Smooth muscle cell of the pulmonary artery (primary cell): ENCODE measurements around the gene CTSW. TPM values are rescaled to one million over a fixed set of nuclear protein-coding genes. Genes with fewer than 3 reads are reported as not detected.

ENCODE experiments used
- total RNA-seq: library from RNA; depleted of rRNA; stranded (reverse); fragments of >200 nt; gene quantifications from 2 replicates; pipeline ENCODE4 v1.2.3, GENCODE V29; 2014

The CTSW gene, protein sequence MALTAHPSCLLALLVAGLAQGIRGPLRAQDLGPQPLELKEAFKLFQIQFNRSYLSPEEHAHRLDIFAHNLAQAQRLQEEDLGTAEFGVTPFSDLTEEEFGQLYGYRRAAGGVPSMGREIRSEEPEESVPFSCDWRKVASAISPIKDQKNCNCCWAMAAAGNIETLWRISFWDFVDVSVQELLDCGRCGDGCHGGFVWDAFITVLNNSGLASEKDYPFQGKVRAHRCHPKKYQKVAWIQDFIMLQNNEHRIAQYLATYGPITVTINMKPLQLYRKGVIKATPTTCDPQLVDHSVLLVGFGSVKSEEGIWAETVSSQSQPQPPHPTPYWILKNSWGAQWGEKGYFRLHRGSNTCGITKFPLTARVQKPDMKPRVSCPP
- 0.07 TPM in 1 of 2 replicates, not detected in the other for total RNA-seq

GRCh38 chr11:65879617-65880016 is at the start of gene CTSW:
Gene CTSW (plus strand): TSS chr11:65879837. CDS start chr11:65879855, 18 bp downstream.

DNA sequence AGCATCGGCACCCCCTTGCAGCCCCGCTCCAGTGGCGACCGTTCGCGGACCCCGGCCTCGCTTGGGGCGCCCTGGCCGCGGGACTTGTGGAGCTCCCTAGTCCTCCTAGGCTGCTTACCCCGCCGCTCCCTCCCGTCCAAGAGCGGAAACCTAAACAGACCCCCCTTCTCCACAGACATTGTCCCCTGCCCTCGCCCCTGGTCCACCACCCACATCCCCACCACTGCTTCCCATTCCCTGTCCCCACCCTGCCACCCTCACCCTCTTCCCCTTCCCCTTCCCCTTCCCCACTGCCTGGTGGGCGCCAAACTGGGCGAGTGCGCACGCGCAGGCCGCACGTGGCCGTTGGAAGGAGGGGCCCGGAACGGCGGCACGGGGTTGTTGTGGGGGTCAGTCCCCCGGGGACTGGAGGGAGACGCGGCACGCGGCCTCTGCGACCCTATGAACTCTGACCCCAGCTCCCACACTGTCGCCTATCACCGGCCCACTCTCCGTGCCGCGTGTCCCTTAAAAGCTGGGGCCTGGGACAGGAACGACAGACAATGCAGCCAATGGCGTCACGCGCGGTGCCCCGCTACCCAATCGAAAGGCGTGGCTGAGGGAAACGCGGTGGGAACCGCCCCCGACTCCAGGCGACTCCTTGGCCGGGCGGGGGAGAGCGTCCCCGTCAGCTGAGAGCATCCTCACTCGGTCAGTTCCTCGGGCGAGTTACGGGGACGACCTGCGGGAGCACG is 46.2 kb upstream of the CTSW start, which contains the start of gene SNX32:
TSS of gene SNX32 (plus strand) at position 667 of the 734 bp plus-strand sequence. CDS start 103 bp downstream, outside the sequence.

DNA sequence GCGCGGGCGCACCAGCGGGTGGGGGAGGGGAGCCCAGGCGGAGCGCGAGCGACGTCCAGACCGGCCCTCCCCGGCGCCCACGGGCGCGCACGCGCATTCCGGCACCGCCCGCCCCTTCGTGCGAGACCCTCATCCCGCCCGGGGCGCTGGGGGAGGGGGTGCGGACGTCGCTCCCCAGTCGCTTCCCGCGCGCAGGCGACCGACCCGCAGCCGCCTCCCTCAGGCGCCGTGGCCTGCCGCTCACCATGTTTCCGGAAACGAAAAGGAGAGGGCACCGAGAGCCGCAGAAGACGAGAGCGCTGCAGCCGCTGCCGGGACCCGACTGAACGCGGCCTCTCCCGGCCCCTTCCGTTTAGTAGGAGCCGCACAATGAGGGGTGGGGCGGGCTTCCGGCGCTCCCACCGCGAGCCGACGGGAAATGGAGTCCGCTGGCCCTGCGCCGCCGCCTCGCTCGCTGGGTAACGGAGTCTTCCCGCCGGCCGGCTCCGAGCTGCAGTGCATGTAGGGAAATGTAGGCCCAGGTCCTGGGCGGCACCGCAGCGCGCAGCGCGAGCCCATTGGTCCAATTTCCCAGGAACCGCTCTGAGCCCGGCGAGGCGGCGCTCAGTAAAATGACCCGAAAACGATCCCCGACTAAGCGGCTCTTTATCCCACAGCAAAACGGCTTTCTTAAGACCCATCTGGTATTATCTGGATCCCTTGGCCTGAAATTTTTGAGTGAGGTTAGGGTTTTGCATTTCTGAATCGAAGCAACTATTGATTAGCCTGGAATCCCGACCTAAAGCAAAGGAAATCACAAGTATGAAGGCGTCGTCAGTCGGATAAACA is 21.6 kb upstream of the CTSW start, which contains the start of gene CFL1:
TSS of gene CFL1 (minus strand) at position 328 of the 828 bp plus-strand sequence. CDS start at position 247, 81 bp downstream.

GRCh38 chr11:65860278-65861164 is 19.1 kb upstream of the CTSW start, which contains the start of gene MUS81:
Gene MUS81 (plus strand): TSS chr11:65860433. CDS start chr11:65860754, 321 bp downstream.

GRCh38 chr11:65872586-65873317 is 6.9 kb upstream of the CTSW start, which contains the start of gene EFEMP2:
Gene EFEMP2 (minus strand): TSS chr11:65872800. CDS start chr11:65872354, 446 bp downstream.

GRCh38 chr11:65888163-65888814 is 8.7 kb downstream of the CTSW start, which contains the start of gene FIBP:
Gene FIBP (minus strand): TSS chr11:65888471. CDS start chr11:65888418, 53 bp downstream.

GRCh38 chr11:65890324-65891218 is 10.9 kb downstream of the CTSW start, which contains the start of gene CCDC85B:
Gene CCDC85B (plus strand): TSS chr11:65890673. CDS start chr11:65890784, 111 bp downstream.

DNA sequence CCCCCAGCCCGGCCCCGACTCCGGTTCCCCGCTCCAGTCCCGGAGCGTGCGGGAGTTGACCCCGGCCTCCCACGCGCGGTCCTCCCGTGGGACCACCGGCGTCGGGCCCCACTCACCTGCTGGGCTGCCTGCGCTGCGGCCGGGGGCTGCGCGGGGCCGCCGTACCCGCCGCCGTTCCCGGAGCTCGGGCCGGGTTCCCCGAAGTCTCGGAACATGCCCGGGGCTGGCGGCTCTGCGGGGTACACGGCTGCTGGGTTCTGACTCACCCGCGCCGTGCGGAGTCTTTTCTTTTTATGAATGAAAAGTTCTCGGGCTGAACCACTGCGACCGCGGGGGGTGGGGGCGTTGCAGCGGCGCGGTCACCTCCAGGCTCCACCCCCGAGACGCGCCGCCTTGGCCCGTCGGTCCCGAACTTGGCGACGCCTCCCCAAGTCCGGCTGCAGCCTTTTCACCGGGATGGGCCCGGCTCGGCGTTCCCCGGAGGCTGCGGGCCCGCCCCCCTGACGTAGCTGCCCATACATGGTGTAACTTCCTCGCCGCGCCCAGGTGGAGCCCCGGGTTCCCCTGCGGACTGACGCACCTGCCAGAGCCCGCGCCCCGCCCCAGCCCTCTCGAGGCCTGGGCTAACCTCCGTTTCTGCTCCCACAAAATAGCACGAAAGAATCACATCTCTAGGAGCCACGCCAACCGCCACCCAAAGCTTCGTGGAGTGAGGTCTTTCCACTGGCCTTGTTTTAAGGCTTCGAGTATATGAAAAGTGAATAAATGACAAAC is 20.7 kb downstream of the CTSW start, which contains the start of gene FOSL1:
TSS of gene FOSL1 (minus strand) at position 264 of the 774 bp plus-strand sequence. CDS start at position 215, 49 bp downstream.

DNA sequence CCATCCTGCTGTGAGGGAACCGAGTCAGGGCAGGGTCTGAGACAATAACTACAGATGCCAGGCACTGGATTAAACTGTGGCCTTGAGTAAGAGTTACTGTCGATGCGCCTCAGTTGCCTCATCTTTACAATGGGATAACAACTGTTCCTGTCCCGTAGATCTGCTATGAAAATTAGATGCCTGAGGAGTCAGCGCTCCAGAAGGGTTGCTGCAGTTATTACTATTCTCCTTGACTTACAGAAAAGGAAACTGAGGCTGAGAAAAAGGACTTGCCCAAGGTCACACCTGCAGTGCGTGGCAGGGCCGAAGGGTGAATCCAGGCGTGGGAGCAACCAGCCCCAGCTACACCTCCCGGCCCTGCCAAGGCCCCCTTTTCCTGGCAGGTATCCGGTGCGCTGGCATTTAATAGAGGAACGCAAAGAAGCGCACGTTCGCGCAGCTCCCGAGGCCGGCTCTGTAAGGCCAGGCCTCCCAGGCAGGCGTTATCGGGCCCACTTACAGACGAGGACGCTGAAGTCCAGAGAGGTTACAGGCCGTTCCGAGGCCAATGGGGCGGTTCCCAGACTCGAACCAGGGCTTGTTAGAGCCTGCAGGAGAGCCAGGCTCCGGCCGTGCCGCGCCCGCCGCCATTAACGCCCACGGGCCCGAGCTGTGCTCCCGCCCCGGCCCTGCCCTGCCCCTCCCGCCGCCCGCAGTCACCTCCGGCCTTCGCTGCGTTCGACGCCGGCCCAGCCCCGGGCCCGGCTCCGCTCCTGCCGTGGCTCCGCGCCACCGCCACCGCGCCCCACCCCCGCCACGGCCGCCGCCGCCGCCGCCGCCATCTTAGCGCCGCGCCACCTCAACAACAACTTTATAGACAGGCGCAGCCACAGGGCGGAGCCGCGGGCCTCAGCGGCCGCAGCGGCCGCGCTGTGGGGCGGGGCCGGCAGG is 38.8 kb downstream of the CTSW start, which contains the start of gene C11orf68:
TSS of gene C11orf68 (minus strand) at position 852 of the 930 bp plus-strand sequence. CDS start at position 821, 31 bp downstream.

GRCh38 chr11:65919141-65919572 is 39.5 kb downstream of the CTSW start, which contains the start of gene DRAP1:
Gene DRAP1 (plus strand): TSS chr11:65919426. CDS start chr11:65919502, 76 bp downstream.

Other genes starting within 250 kb of the CTSW start
- 23.3 and 23.8 TPM in 2 replicates for gene SIPA1, start 241.7 kb upstream of the CTSW start, total RNA-seq
- gene RELA, start 216.9 kb upstream of the CTSW start, total RNA-seq = 22.9 and 30.1 TPM in 2 replicates
- gene KAT5, start 167.6 kb upstream of the CTSW start, total RNA-seq = 37.6 and 42.1 TPM in 2 replicates
- 17.4 and 20.1 TPM in 2 replicates for gene RNASEH2C, start 159.0 kb upstream of the CTSW start, total RNA-seq
- gene AP5B1, start 98.9 kb upstream of the CTSW start, total RNA-seq = 7.6 and 12.5 TPM in 2 replicates
- not detected in 2 replicates for gene OVOL1, start 92.8 kb upstream of the CTSW start, total RNA-seq
- 1.3 and 4.0 TPM in 2 replicates for gene SNX32, start 45.9 kb upstream of the CTSW start, total RNA-seq
- gene CFL1, start 21.7 kb upstream of the CTSW start, total RNA-seq = 662 and 789 TPM in 2 replicates
- 35.4 and 52.0 TPM in 2 replicates for gene MUS81, start 19.4 kb upstream of the CTSW start, total RNA-seq
- gene EFEMP2, start 7.0 kb upstream of the CTSW start, total RNA-seq = 114 and 154 TPM in 2 replicates
- 144 and 156 TPM in 2 replicates for gene FIBP, start 8.6 kb downstream of the CTSW start, total RNA-seq
- 50.8 and 53.9 TPM in 2 replicates for gene CCDC85B, start 10.8 kb downstream of the CTSW start, total RNA-seq
- gene FOSL1, start 20.6 kb downstream of the CTSW start, total RNA-seq = 9.8 and 26.0 TPM in 2 replicates
- 28.4 and 31.1 TPM in 2 replicates for gene C11orf68, start 39.2 kb downstream of the CTSW start, total RNA-seq
- gene DRAP1, start 39.6 kb downstream of the CTSW start, total RNA-seq = 126 and 160 TPM in 2 replicates
- not detected in 2 replicates for gene TSGA10IP, start 65.6 kb downstream of the CTSW start, total RNA-seq
- 28.2 and 31.3 TPM in 2 replicates for gene SART1, start 81.9 kb downstream of the CTSW start, total RNA-seq
- gene EIF1AD, start 122.3 kb downstream of the CTSW start, total RNA-seq = 33.9 and 42.4 TPM in 2 replicates
- 17.0 and 19.5 TPM in 2 replicates for gene BANF1, start 122.7 kb downstream of the CTSW start, total RNA-seq
- gene CST6, start 132.2 kb downstream of the CTSW start, total RNA-seq = 2.9 and 6.1 TPM in 2 replicates
- 0.20 TPM in 1 of 2 replicates, not detected in the other for gene CATSPER1, start 146.6 kb downstream of the CTSW start, total RNA-seq
- 0.13 and 0.59 TPM in 2 replicates for gene GAL3ST3, start 169.3 kb downstream of the CTSW start, total RNA-seq
- 100 and 118 TPM in 2 replicates for gene SF3B2, start 172.5 kb downstream of the CTSW start, total RNA-seq
- 47.6 and 75.8 TPM in 2 replicates for gene PACS1, start 190.4 kb downstream of the CTSW start, total RNA-seq